Vagina (tissue), 2 donors: ENCODE results near the gene VPS8. TPM values are rescaled to one million over a fixed set of nuclear protein-coding genes. Genes with fewer than 3 reads are reported as not detected.
"Not testable (repeated sequence)": the region's sequence is repeated elsewhere in the genome, so short reads cannot be mapped to it uniquely, and the experiment has no call there.

ENCODE experiments used
- DNase-seq, 2 donors: peaks; one replicate each; pipeline ENCODE4 v3.0.0-alpha.2; 2017; ENCODE audit errors: extremely low spot score in 2 of 2
- H3K27ac ChIP-seq: fragments of 200-600 bp; sonication (generic); one replicate; pipeline ENCODE4 v1.5.1; 2019
- H3K27me3 ChIP-seq: fragments of 200-600 bp; sonication (generic); one replicate; pipeline ENCODE4 v1.5.1; 2019
- H3K36me3 ChIP-seq, 2 donors: fragments of 200-600 bp; sonication (generic); one replicate each; pipeline ENCODE4 v1.5.1; 2017 to 2019
- H3K4me1 ChIP-seq: fragments of 200-600 bp; sonication (generic); one replicate; pipeline ENCODE4 v1.5.1; 2019
- H3K4me3 ChIP-seq, 2 donors: fragments of 200-600 bp; sonication (generic); 1 replicate in 1 of 2; 2 replicates in 1 of 2; pipeline ENCODE4 v1.5.1; 2016 to 2019
- H3K9me3 ChIP-seq: fragments of 200-600 bp; sonication (generic); one replicate; pipeline ENCODE4 v1.5.1; 2019
- CTCF ChIP-seq, 3 experiments: fragments of 450-650 bp in 2 of 3; fragments of 200-600 bp in 1 of 3; sonication (generic) in 1 of 3; IDR thresholded peaks; one replicate each; pipeline ENCODE4 v1.5.1; 2017 to 2019; ENCODE audit warnings: antibody characterized with exemption in 3 of 3, mild to moderate bottlenecking in 2 of 3, moderate library complexity in 2 of 3
- POLR2A ChIP-seq, 2 donors: fragments of 450-650 bp; IDR thresholded peaks; one replicate each; pipeline ENCODE4 v1.6.1; 2017; ENCODE audit warnings: antibody characterized with exemption in 2 of 2, mild to moderate bottlenecking in 2 of 2, moderate library complexity in 2 of 2
- POLR2AphosphoS5 ChIP-seq, 2 donors: sonication (generic); formaldehyde crosslinking; IDR thresholded peaks; one replicate each; pipeline ENCODE4 v1.9.0; 2017; ENCODE audit warnings: antibody characterized with exemption in 2 of 2, mild to moderate bottlenecking in 2 of 2, low read depth in 1 of 2; ENCODE audit not compliant: insufficient read depth in 1 of 2
- intact Hi-C: fragments of 100-400 bp; cut with DNase I; formaldehyde crosslinking; loops from one replicate; pipeline ENCODE4 v1.15.1; 2023
- total RNA-seq: library from RNA; depleted of rRNA; stranded (reverse); fragments of >200 nt; gene quantifications from one replicate; pipeline ENCODE4 v1.2.3, GENCODE V29; 2016

Gene VPS8
- total RNA-seq, 1 donor from 2014 or later = 52.3 TPM

- Histone ChIP-seq H3K36me3 (no peaks in the 10 kb centered on the region), H3K27ac (no peak overlapping the region), H3K9me3 (no peaks in the 10 kb centered on the region), H3K27me3 (no peaks in the 10 kb centered on the region), H3K4me3 (no peak overlapping the region), H3K4me1 (no peaks in the 10 kb centered on the region)
- DNase-seq = no peak
- no peak for TF ChIP-seq POLR2AphosphoS5 (IDR thresholded peaks at IDR 0.05; ENCODE audit: insufficient read depth in 1 of 2, low read depth in 1 of 2)
- no peak for TF ChIP-seq CTCF (IDR thresholded peaks at IDR 0.05)
- TF ChIP-seq POLR2A (IDR thresholded peaks at IDR 0.05) = no peak
- intact Hi-C loops = no loop called here
Observed at GRCh38 chr3:184981071-184981470, 169.1 kb downstream of the VPS8 start.

GRCh38 chr3:184982076-184982475 lies 170.1 kb downstream of the VPS8 start:
- no peak for TF ChIP-seq POLR2A (IDR thresholded peaks at IDR 0.05)
- TF ChIP-seq POLR2AphosphoS5 (IDR thresholded peaks at IDR 0.05; ENCODE audit: insufficient read depth in 1 of 2, low read depth in 1 of 2) = no peak
- no peak for TF ChIP-seq CTCF (IDR thresholded peaks at IDR 0.05)
- Histone ChIP-seq H3K4me3 (no peak overlapping the region), H3K9me3 (no peaks in the 10 kb centered on the region), H3K4me1 (no peaks in the 10 kb centered on the region), H3K27me3 (no peaks in the 10 kb centered on the region), H3K27ac (no peak overlapping the region), H3K36me3 (no peaks in the 10 kb centered on the region)
- intact Hi-C loops = no loop called here
- DNase-seq = no peak

- Histone ChIP-seq H3K27ac (no peak overlapping the region), H3K9me3 (no peaks in the 10 kb centered on the region), H3K4me3 (no peak overlapping the region), H3K36me3 (peaks cover 0 to 5% of the 10 kb centered on the region in 2 donors), H3K27me3 (no peaks in the 10 kb centered on the region), H3K4me1 (no peaks in the 10 kb centered on the region)
- intact Hi-C loops = no loop called here
- no peak for TF ChIP-seq POLR2A (IDR thresholded peaks at IDR 0.05)
- TF ChIP-seq CTCF (IDR thresholded peaks at IDR 0.05) = no peak
- no peak for TF ChIP-seq POLR2AphosphoS5 (IDR thresholded peaks at IDR 0.05; ENCODE audit: insufficient read depth in 1 of 2, low read depth in 1 of 2)
- no peak for DNase-seq
Observed at GRCh38 chr3:184985586-184985985, 173.6 kb downstream of the VPS8 start.

GRCh38 chr3:184986366-184986889 lies 174.5 kb downstream of the VPS8 start:
- DNase-seq = no peak
- Histone ChIP-seq H3K4me1 (no peaks in the 10 kb centered on the region), H3K27me3 (no peaks in the 10 kb centered on the region), H3K9me3 (no peaks in the 10 kb centered on the region), H3K4me3 (no peak overlapping the region), H3K36me3 (peaks cover 0 to 5% of the 10 kb centered on the region in 2 donors), H3K27ac (no peak overlapping the region)
- intact Hi-C loops = no loop called here
- TF ChIP-seq POLR2AphosphoS5 (IDR thresholded peaks at IDR 0.05; ENCODE audit: insufficient read depth in 1 of 2, low read depth in 1 of 2) = no peak
- TF ChIP-seq POLR2A (IDR thresholded peaks at IDR 0.05) = no peak
- no peak for TF ChIP-seq CTCF (IDR thresholded peaks at IDR 0.05)

- Histone ChIP-seq H3K27ac (no peak overlapping the region), H3K4me3 (no peak overlapping the region), H3K27me3 (no peaks in the 10 kb centered on the region), H3K9me3 (no peaks in the 10 kb centered on the region), H3K36me3 (peaks cover 0 to 27% of the 10 kb centered on the region in 2 donors), H3K4me1 (no peaks in the 10 kb centered on the region)
- DNase-seq = no peak
- TF ChIP-seq POLR2AphosphoS5 (IDR thresholded peaks at IDR 0.05; ENCODE audit: insufficient read depth in 1 of 2, low read depth in 1 of 2) (no peak), CTCF (IDR thresholded peaks at IDR 0.05) (no peak), POLR2A (IDR thresholded peaks at IDR 0.05) (no peak)
- intact Hi-C loops = no loop called here
Observed at GRCh38 chr3:184993394-184993793, 181.4 kb downstream of the VPS8 start.

GRCh38 chr3:185003876-185004275 lies 191.9 kb downstream of the VPS8 start:
- peaks cover 0 to 29% of the 10 kb centered on the region in 2 donors for H3K36me3 ChIP-seq

More at GRCh38 chr3:185003876-185004275, 191.9 kb downstream of the VPS8 start:
- H3K4me1 ChIP-seq, DNase-seq, intact Hi-C loops, H3K9me3 ChIP-seq, H3K27ac ChIP-seq, H3K4me3 ChIP-seq, H3K27me3 ChIP-seq: not testable (repeated sequence)
